NCI-H2107 (cell line): ENCODE data around the gene CGRRF1.

Experiments
- DNase-seq: peaks from one replicate; lab custom pipeline; 2025; lab: John Stamatoyannopoulos, UW

The CGRRF1 gene

DNA sequence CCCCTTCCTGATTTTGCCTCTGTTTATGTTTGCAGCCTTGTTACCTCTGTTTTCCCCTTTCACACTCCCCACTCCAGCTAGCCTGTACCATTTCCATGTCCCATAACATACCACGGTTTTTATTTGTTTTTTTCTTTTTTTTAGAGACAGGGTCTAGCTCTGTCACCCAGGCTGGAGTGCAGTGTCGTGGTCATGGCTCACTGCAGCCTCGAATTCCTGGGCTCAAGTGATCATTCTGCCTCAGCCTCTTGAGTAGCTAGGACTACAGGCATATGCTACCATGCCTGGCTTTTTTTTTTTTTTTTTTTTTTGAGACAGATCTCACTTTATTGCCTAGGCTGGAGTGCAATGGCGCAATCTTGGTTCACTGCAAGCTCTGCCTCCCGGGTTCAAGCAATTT lies 38.8 kb downstream of the CGRRF1 start:
- no peak for DNase-seq

DNA sequence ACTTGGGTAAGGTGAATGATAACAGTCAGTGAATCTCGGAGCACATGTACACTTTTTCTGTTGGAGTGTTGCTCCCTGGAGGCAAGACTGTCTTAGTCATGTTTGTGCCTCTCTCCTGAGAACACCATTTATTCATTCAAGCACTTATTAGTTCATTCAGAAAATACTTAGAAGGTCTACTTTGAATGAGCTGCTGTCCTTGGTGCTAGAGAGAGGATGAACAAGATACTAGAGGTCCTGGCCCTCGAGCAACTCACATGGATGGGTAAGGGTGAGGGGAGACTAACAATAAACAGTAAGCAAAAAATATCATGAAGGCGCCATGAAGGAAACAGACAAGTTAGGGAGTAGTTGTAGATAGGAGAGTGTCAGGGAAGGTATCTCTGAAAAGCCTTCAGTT lies 40.2 kb downstream of the CGRRF1 start:
- no peak for DNase-seq

DNA sequence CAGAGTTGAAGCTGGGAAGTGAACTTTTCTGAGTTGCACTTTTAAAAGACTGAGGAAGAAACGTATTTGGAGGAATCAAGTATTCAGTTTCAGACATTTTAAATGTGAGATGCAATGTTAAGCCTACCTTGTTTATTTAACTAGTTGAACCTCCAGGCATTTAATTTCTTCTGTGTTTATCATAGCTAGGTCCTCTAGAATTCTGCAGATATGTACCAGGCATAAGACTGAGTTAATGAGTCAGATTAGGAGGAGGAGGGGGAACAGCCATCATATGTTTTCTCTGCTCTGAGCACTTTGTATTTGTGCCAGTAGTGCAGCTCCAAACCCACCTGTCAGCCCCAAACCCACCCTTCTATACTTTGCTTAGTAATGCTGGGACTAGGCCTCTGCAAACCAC lies 40.8 kb downstream of the CGRRF1 start:
- no peak for DNase-seq

DNA sequence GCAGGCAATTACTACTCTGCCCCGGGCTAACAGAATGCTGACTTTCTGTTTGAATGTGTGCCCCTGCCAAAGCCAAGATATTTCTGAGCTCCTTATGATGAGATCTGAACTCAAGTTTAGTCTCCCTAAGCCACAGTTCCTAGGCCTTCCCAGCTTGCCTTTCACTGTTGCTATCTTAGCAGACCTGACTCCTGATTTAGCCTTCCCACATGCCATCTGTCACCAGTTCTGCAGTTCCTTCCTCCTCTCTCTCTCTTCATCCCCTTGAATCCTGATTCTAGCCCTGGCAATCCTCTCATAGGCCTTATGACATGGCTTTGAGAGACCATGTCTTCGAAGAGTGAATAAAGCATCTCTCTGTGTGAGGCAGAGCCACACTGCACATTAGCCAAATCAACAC lies 44.7 kb downstream of the CGRRF1 start:
- DNase-seq, result no peak

DNA sequence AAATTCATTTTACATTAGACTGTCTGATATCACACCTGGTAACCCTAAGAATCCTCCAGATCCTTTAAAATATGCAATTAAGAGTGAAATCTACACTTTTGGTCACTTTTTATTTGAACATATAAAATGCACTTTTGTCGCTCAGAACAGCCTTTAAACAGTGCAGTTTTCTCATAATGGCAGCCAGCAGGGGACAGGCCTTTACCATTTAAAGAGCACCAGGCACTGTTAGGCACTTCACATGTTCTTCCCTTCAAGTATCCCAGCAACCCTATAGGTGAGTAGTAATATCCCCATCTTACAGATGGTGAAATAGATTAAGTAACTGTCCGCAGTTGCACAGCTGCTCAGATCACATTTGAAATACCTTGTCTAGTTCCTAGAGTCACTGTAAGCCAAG lies 45.9 kb downstream of the CGRRF1 start:
- DNase-seq, result no peak

DNA sequence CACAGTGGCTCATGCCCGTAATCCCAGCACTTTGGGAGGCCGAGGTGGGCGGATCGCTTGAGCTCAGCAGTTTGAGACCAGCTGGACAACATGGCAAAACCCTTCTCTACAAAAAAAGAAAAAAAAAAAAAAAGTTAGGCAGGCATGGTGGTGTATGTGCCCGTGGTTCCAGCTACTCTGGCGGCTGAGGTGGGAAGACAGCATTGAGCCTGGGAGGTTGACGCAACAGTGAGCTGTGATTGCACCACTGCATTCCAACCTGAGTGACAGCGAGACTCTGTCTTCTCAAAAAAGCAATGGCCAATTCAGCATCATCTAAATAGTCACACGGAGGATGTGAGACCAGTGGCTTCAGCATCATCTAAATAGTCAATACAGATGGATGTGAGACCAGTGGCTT lies 46.8 kb downstream of the CGRRF1 start:
- DNase-seq, result no peak

DNA sequence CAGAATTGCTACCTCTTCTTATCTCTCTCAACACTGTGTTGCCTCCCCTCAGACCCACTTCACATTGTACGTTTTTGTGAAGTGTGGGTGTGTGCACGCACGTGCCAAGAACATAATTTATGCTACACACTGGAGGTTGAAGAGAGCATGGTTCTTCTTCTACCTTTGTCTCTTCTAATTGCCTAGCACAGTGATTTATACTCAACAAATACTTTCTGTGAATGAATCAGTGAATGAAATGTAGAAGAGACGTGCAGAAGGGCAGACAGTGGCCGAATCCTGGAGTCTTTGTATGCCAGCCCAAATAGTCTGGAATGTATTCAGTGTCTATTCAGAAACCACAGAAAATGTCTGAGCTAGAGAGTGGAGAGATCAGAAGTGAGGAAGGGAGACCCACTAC lies 52.6 kb downstream of the CGRRF1 start:
- no peak for DNase-seq

DNA sequence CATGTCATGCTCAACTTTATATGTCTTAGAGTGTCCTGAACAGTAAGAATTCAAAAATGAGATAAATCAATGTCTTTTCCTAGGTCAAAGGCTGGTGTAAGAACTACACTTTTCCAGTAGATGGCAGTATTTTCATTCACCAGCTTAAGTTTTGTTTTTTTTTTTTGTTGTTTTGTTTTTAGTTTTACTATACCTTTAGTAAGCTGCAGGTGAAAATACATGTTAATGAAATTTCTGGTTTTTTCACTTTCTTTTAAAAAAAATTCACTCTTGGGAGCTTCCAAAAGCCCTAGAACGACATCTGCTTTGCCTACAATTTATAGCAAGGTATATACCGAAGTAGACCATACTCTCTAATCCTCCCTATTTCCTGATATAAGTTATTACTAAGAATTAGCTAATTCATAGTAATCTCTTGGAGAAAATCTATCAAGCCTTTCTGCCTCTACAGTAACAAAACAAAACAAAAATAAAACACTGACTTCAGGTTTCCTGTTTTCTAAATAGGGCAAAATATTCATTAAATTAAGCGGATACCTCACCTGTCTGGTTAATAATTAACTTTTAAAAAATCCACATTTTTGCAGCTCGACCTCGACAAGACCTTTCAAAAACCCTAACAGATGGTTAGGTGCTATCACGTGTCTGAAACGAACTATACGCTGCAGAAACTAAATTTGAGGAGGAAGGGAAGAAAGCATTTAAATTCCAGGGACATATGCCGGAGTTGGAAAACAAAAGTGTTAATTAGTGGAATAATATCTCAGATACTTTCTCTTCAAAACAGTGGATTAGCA lies 54.6 kb downstream of the CGRRF1 start:
- DNase-seq, result peak; percentile 21

DNA sequence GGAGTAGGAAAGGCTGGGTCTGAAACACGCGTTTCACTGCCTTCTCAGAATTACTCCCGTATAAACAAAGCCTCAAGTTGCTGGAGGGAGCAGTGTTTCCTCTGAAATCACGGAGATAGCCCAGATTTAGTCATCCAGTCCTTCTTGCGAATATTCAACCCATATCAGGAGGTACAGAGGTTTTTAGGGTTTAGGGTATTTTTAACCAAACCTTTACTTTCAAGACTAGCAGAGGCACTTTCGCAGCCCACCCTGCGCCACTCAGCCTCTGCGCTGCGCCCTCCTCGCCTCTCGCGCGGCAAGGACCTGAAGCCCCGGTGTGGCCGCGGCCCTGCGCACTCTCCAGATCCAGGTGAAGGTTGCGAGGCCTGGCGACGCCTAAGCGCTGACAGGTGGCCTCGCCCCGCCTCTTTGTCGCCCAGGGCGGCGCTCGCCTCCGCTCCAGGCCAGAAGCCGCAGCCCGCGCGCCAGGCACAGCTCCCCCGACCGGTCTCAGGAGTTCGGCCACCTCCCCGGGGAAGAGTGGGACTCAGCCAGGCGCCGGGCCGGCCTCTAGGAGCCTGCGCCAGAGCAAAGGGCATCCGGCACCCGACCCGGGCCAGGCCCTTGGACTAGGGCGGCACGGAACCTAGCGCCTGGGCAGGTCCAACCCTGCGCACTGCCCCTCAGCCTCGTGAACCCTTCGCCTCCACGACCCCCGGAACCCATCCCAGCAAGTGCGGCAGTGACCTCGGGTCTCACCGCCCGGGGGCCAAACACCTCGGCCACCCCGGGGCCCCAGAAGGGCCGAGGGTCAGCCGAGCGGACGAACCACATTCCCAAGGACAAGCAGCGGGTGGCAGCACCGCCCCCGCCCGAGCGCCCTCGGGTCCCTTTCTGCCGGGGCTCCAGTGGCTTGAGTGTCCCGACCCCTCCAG lies 55.4 kb downstream of the CGRRF1 start:
- DNase-seq, result peak; percentile 52

DNA sequence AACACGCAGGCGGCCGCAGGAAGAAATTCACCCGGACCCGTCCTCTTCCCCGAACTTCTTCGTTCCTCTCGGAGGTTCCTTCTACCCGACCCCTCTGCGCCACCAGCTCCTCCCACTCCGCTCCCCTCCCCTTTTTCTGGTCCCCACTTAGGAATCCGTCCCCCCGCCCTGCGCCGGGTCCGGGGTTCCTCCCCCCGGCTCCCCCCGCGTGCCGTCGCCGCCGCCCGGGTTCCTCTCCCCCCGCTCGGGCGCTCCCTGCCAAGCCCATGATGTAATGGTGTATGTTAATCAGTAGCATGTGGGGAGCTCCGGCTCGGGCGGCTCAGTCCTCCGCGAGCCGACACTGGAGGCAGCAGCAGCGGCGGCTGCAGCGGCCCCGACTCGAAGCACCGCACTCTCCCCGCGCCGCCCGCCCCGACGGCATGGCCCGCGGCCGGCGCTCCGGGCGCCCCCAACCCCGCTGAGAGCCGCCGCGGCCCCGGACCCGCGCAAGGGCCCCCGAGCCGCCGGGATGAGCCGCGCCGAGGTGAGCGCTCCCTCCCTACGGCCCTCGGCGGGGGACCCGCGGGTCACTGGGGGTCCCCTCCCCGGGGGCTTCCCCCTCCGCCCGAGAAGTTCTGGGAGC lies 56.2 kb downstream of the CGRRF1 start:
- DNase-seq, result peak; percentile 37

DNA sequence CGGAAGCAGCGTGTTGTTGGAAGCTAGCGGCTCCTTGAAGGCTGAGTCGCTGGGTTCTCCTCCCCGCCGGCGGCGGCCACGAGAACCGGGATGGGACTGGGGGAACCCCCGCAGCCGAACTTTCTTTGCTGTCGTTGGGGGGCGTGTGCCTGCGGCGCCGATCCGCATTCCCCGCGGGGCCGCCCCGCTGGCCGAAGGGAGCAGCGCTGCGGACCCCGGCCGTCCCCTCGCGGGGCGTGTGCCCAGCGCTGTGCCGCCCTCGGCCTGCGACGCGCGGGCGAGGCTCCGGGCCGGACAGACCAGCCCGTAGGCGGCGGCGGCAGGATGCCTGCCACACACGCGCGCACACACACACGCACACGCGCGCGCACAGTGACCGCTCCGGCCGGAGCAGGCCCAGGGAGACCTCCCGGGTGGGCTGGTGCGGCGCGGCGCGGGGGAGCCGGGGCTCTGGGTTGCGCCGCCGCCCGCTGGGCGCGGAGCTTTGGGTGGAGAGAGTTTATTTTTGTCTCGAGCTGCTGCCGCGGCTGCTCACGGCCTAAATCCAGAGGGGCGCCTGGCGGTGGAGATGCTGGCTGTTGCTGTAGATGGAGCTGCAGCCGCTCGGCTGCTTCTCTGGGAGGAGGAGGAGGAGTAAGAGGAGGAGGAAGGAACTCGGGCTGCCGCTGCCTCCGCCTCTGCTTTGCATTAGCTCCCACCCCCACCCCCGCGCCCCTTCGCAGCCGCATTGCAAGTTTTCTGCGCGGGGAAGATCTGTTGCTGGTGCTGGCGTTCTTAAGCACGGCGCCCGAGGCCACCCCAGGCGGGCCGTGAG lies 56.9 kb downstream of the CGRRF1 start, which contains the start of gene SAMD4A:
Gene SAMD4A, plus strand, starts transcription at position 719 of the 814 bp plus-strand sequence. CDS start 789 bp downstream, outside the sequence.
- DNase-seq, result peak; percentile 6

DNA sequence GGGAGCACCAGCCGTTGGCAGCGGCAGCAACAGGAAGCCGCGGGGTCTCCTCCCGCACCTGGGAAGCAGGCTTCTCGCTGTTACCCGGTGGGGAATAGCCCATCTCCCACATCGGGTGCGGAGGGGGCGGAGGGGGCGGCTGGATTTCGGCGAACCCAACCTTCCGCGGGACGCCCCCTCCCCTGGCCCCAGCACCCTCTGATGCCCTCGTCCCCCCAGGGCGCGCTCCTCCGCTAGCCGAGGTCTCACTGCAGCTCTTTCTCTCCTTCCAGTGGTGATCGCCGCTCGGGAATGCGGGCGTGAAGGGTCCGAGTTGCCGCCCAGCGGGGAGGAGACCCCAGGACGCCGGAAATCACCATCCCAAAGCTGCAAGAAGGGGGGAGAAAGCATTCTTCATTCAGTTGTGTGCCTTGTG lies 57.5 kb downstream of the CGRRF1 start:
- DNase-seq, result no peak

DNA sequence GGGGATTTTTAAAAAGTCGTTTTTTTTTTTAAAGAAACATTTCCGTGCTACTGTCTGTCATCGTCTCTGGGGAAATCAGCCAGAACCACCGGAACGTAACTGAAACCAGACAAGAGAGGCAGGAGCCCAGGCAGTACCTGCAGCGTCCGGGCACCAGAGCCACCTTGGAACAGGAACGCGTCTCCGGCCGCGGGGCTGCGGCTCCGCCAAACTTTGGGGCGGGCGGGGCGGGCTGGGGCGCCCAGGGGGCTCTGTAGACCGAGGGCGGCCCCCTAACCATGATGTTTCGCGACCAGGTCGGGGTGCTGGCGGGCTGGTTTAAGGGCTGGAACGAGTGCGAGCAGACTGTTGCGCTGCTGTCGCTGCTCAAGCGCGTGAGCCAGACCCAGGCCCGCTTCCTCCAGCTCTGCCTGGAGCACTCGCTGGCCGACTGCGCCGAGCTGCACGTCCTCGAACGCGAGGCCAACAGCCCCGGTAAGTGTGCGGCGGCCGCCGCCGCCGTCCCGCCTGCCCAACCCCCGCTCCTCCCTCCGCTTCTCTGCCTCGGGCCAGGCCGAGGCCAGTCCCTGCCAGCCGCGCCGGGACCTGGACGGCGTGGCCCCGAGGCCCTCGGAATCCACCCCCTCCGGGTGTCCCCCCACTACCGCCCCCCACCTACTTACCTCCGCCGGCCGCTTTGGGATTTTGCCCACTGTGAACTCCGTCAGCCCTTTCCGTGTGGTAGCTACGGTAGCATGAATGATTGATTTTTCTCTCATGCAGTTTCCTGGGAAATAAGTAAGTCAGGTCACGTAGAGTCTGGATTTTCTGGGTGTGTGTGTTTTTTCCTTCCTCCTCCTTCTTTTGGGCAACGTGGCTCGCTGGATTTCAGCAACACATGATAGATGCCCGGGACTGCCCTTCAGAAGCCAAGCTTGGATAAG lies 58.2 kb downstream of the CGRRF1 start:
- peak; percentile 20 for DNase-seq

DNA sequence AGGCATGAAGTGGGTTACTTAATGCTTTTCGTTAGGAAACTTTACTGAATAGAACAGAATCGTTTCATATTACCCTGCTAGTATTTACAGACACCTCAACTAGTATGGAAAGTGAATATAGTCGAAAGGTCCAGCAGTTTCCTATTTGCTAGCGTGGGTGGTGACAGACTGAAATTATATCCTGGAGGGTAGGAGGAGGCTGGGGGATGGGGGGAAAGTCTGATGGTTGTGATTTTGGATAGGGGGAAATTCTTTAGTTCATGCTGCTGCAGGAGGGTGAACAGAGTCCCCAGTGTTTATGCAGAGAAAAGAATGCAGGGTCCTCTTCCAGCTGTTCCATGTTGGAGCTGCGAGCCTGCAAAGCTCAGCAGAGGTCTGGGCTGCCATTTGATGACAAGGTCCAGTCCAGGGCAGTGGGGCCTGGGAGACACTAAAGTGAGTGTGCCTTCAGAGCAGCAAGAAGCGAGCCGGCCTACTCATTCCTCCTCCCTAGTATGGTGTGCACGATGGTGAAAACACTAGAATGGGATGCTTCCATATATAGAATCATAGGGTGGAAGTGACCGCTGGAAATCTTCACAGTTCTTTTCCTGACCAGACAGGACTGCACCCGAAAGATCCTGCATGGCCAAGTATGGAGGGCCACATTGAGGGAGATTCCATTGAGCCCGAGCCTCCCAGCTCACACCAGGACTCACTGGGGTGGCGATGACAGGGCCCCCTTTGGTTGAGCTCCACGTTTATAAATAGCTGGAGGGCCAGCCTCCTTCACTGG lies 59.3 kb downstream of the CGRRF1 start:
- no peak for DNase-seq

DNA sequence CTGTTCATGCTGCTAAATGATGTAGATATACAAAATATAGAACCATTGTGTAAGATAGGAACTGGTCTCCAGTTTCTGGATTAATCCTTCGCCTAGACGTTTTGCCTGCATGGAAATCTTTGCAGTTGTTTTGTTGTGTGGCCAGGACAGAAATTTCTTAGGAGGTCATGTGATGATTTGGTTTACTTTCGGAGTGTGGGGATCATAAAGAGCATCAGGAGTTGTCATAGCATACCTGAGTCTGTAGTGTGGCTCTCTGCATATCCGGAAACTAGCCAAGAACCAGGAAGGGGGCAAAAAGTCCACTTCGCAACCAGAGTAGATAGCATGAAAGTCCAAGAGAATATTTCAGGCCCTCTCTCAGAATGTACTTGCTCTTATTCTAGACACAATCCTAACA lies 60.3 kb downstream of the CGRRF1 start:
- DNase-seq, result no peak

DNA sequence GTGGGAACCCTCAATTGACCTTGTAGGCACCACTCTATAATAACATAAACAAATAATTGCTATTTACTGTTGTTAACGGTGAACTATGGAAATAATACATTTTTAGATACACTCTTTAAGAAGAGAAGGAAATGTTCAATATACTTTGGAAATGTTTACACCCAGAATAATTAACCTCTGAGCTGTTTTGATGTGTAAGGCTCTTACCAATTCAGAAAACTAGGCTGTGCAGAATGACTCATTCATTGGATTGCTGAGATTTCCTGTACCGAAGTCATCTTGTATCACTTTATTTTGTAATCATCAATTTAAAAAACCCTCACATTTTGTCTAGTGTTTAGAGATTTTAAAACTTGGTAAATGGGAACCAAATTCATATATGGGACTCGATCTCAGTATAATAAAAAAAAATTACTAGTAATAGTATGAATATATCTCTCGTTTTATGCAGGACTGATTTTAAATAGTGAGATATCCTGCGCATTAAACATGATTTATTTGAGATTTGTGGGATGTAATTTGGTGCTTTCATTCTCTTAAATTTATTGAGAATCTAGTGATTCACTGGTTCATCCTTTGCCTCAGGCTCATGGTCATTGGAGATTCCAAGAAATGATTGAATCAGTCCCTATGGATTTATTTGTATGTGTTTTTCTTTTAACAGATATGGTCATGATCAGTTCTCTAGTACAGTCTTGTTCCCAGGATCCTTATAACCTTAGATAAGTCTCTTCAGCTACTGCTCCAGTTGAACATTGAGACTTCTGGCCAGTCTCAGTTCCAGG lies 61.1 kb downstream of the CGRRF1 start:
- no peak for DNase-seq

DNA sequence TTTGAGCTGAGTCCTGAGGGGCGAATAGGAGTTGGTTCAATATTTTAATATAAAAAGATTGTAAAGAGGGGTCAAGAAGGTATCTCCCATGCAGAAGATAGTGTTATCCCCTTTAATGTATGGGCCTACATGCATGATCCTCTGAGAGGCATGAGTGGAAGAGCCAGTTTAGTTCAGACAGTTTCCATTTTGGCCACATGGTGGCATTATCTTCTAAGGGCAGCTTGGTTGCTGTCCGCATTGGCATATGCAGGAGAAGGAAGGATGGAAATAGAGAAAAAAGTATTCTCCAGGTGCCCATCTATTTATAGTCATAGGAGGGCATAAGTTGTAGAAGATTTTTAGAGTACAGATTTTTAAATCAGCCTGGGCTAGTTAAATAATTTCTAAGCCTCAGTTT lies 62.6 kb downstream of the CGRRF1 start:
- no peak for DNase-seq

DNA sequence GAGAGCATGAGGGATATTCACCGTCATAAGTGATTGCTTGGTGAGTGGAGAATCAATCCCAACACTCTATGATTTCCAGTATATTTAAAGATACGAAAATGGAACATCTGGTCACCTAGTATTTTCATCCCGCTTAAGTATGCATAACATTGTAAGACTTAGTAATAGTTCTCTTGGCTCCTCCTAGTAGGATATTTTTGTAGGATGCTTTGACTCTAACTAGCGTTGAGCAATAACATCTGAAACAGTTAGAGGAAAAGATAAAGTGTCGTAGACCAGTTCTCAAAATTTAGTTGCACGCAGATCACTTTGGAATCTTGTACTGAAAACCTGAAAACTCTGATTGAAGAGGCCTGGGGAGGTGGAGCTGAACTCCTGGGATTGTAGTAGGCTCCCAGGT lies 64.8 kb downstream of the CGRRF1 start:
- no peak for DNase-seq

DNA sequence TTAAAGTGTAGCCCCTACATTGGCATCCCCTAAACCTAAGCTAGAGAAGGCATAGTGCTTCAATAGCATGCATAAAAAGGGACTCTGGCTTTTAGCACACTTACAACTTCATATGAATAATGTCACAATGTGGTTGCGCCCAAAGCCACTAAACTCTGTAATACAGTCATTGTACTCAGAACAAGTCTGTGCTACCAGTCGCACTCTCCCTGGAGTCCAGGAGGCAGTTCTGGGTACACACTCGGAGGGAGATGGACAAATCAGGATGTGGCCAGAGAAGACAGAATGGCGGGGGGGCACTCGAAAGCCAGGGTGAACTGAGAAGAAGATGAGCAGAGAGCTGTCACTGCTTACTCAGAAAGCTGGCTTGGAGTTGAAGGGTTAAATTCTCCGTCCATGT lies 67.8 kb downstream of the CGRRF1 start:
- no peak for DNase-seq
